Ishikawa (cell line): ENCODE data around the gene ATXN10.

ENCODE experiments used
- CEBPB ChIP-seq: IDR thresholded peaks from 2 replicates; pipeline ENCODE4 v1.6.1; 2012
- CREB1 ChIP-seq: IDR thresholded peaks from 2 replicates; pipeline ENCODE4 v1.6.1; 2012; ENCODE audit warnings: low read depth
- EGR1 ChIP-seq: IDR thresholded peaks from 2 replicates; pipeline ENCODE4 v1.6.1; 2012
- EP300 ChIP-seq: IDR thresholded peaks from 2 replicates; pipeline ENCODE4 v1.6.1; 2012; ENCODE audit warnings: borderline replicate concordance
- FOXM1 ChIP-seq: IDR thresholded peaks from 2 replicates; pipeline ENCODE4 v1.6.1; 2012; ENCODE audit warnings: low read depth, borderline replicate concordance
- NFIC ChIP-seq: IDR thresholded peaks from 2 replicates; pipeline ENCODE4 v1.6.1; 2012
- RAD21 ChIP-seq: IDR thresholded peaks from 2 replicates; pipeline ENCODE4 v1.6.1; 2012; ENCODE audit warnings: low read depth
- TAF1 ChIP-seq: IDR thresholded peaks from 2 replicates; pipeline ENCODE4 v1.6.1; 2012; ENCODE audit warnings: low read depth, mild to moderate bottlenecking
- TCF12 ChIP-seq: IDR thresholded peaks from 2 replicates; pipeline ENCODE4 v1.6.1; 2012; ENCODE audit warnings: low read depth
- TEAD4 ChIP-seq: IDR thresholded peaks from 2 replicates; pipeline ENCODE4 v1.6.1; 2012
- YY1 ChIP-seq: IDR thresholded peaks from 2 replicates; pipeline ENCODE4 v1.6.1; 2012; ENCODE audit warnings: low read depth
- ZBTB7A ChIP-seq: IDR thresholded peaks from 2 replicates; pipeline ENCODE4 v1.6.1; 2012; ENCODE audit warnings: low read depth
- TF ChIP-seq, protein P1 (sequence below): IDR thresholded peaks from 2 replicates; pipeline ENCODE4 v1.6.1; 2012; ENCODE audit warnings: low read depth, mild to moderate bottlenecking
- TF ChIP-seq, protein P2 (sequence below): IDR thresholded peaks from 2 replicates; pipeline ENCODE4 v1.6.1; 2012
- TF ChIP-seq, protein P3 (sequence below): IDR thresholded peaks from 2 replicates; pipeline ENCODE4 v1.6.1; 2012

ATXN10 gene

DNA sequence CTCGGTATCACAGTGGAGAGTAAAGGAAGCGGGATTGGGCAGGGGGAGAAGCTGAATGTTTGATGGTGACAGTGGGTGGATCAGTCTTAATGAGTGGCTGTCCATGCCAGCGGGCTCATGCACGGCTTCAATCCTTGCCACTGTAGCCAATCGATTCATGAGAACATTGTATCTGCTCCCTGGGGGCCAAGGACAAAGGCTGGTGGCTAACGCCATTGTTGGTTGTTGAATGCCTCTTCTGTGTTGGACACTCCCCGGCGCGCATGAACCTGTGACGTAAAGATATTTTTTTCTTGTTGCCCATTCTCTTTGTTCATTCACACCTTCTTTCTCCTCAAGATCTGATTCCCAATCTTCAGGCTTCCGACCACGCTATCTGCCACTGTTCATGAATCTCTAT lies 20.9 kb upstream of the ATXN10 start:
- TF ChIP-seq TEAD4, result no peak
- no peak for TF ChIP-seq YY1
- no peak for TF ChIP-seq NFIC
- TF ChIP-seq RAD21, result no peak
- TF ChIP-seq CEBPB, result no peak
- TF ChIP-seq EP300, result no peak
- no peak for TF ChIP-seq ZBTB7A
- no peak for TF ChIP-seq EGR1
- no peak for TF ChIP-seq TAF1

- no peak for TF ChIP-seq TEAD4
- TF ChIP-seq, protein P1, sequence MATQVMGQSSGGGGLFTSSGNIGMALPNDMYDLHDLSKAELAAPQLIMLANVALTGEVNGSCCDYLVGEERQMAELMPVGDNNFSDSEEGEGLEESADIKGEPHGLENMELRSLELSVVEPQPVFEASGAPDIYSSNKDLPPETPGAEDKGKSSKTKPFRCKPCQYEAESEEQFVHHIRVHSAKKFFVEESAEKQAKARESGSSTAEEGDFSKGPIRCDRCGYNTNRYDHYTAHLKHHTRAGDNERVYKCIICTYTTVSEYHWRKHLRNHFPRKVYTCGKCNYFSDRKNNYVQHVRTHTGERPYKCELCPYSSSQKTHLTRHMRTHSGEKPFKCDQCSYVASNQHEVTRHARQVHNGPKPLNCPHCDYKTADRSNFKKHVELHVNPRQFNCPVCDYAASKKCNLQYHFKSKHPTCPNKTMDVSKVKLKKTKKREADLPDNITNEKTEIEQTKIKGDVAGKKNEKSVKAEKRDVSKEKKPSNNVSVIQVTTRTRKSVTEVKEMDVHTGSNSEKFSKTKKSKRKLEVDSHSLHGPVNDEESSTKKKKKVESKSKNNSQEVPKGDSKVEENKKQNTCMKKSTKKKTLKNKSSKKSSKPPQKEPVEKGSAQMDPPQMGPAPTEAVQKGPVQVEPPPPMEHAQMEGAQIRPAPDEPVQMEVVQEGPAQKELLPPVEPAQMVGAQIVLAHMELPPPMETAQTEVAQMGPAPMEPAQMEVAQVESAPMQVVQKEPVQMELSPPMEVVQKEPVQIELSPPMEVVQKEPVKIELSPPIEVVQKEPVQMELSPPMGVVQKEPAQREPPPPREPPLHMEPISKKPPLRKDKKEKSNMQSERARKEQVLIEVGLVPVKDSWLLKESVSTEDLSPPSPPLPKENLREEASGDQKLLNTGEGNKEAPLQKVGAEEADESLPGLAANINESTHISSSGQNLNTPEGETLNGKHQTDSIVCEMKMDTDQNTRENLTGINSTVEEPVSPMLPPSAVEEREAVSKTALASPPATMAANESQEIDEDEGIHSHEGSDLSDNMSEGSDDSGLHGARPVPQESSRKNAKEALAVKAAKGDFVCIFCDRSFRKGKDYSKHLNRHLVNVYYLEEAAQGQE, result no peak
- TF ChIP-seq TAF1, result no peak
- no peak for TF ChIP-seq CEBPB
- no peak for TF ChIP-seq TCF12
- no peak for TF ChIP-seq FOXM1
- no peak for TF ChIP-seq RAD21
- TF ChIP-seq, protein P2, sequence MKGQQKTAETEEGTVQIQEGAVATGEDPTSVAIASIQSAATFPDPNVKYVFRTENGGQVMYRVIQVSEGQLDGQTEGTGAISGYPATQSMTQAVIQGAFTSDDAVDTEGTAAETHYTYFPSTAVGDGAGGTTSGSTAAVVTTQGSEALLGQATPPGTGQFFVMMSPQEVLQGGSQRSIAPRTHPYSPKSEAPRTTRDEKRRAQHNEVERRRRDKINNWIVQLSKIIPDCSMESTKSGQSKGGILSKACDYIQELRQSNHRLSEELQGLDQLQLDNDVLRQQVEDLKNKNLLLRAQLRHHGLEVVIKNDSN, result no peak
- TF ChIP-seq ZBTB7A, result no peak
- no peak for TF ChIP-seq NFIC
- TF ChIP-seq EGR1, result no peak
- no peak for TF ChIP-seq CREB1
- no peak for TF ChIP-seq YY1
- no peak for TF ChIP-seq EP300
- TF ChIP-seq, protein P3, sequence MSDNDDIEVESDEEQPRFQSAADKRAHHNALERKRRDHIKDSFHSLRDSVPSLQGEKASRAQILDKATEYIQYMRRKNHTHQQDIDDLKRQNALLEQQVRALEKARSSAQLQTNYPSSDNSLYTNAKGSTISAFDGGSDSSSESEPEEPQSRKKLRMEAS, result no peak
Observed at GRCh38 chr22:45651931-45652528, 19.6 kb upstream of the ATXN10 start.

GRCh38 chr22:45656577-45656976 lies 15.1 kb upstream of the ATXN10 start:
- TF ChIP-seq CEBPB (peak; percentile 19; the same call in 1 of the 2 replicates), ZBTB7A (no peak)

DNA sequence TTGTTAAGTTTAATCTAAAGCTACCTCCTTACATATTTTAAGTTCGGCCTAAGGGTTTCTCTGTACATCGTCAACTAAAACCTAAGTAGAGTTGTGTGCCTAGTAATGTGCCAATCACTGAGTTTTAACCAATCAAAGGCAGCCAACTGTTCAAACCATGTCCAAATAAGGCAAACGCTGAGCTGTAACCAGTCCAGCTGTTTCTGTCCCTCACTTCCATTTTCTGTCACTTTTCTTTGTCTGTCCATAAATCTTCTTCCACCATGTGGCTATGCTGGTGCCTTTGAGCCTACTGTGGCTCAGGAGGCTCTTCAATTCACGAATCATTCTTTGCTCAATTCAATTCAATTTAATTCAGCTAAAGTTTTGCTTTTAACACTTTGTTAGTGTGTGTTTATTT lies 13.9 kb upstream of the ATXN10 start:
- TF ChIP-seq NFIC, result no peak
- no peak for TF ChIP-seq EGR1
- TF ChIP-seq TCF12, result no peak
- TF ChIP-seq, protein P2, result no peak
- TF ChIP-seq FOXM1, result no peak
- TF ChIP-seq CEBPB, result no peak

DNA sequence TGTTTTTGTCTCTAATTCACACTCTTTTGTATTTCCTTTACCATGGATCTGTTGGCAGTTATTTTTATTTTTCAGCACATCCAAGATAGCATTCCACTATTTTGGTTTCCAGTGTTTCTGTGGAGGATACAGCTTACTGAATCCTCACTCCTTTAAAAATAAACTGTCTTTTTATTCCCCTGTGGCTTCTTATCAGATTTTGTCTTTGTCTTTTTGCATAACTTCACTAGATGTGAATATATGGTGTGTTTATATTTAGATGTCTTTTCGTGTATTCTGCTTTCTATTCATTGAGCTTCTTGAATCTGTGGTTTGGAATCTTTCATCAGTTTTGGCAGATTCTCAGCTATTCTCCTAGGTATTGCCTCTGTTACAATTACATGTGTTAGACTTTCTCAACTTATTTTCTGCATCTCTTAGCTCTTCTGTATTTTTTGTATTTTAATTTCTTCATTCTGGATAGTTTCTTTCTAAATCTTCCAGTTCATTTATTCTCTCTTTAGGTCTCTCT lies 7.4 kb upstream of the ATXN10 start:
- TF ChIP-seq, protein P2, result no peak
- TF ChIP-seq, protein P3, result no peak
- TF ChIP-seq YY1, result no peak
- no peak for TF ChIP-seq EGR1
- TF ChIP-seq, protein P1, result no peak
- TF ChIP-seq ZBTB7A, result no peak
- TF ChIP-seq TAF1, result no peak
- no peak for TF ChIP-seq TEAD4
- TF ChIP-seq RAD21, result no peak
- TF ChIP-seq TCF12, result no peak
- TF ChIP-seq EP300, result no peak
- TF ChIP-seq CEBPB, result no peak
- TF ChIP-seq NFIC, result no peak
- no peak for TF ChIP-seq FOXM1
- TF ChIP-seq CREB1, result no peak

DNA sequence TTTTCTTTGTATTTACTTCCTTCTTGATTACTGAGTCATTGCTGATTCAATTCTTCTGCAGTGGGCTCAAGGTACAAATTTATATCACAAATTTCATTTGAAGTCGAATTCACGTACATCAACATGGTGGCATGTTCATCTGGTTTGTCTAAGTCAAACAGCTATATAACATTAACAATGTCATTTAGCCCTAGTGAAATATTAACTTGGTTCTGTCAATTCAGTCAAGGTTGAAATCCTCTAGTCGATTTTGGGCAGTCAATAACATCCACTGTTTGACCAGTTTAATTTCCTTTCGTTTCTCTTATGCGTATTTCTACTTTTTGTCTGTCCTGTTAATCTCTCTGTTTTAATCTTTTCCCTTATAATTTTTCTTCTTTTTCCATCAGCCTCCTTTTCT lies 4.1 kb upstream of the ATXN10 start:
- TF ChIP-seq CREB1 (no peak), TAF1 (no peak), NFIC (no peak), YY1 (no peak), ZBTB7A (no peak), TEAD4 (no peak), EP300 (no peak), TCF12 (no peak)
- TF ChIP-seq, protein P2, result no peak
- TF ChIP-seq, protein P3, result no peak
